ENCODE results near the gene CLASP1.

DNA sequence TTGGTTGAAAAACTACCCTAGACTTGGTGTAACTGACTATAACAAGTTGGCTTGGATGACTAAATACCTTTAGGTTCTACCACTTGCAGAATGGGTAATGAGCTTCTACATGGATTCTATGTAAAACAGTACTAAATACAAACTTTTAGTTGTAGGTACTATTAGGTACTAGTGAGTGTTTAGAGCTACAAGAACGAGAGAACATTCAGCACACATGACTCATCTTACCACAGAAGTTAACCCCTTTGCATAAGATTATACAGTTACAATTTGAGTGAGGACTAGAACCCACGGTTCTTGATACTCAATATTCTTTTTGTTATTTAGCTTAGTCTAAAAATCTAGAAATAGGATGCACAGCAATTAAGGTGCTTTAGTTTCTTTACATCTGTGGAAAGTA lies 262.6 kb downstream of the CLASP1 start:
- TF ChIP-seq RFX5 (IDR thresholded peaks at IDR 0.05; ENCODE audit: borderline replicate concordance, low read depth, low read length) (no peak), RAD21 (IDR thresholded peaks at IDR 0.05 in 1 of 2, conservative IDR thresholded peaks at IDR 0.05 in 1 of 2; ENCODE audit: low read depth in 2 of 2, low read length in 2 of 2) (no peak), TAF1 (IDR thresholded peaks at IDR 0.05; ENCODE audit: low read depth, low read length) (no peak), MAFK (IDR thresholded peaks at IDR 0.05; ENCODE audit: low read depth, low read length) (no peak), TAF7 (optimal IDR thresholded peaks at IDR 0.05; ENCODE audit: borderline replicate concordance, low read depth, low read length) (no peak), SP1 (IDR thresholded peaks at IDR 0.05; ENCODE audit: low read depth, low read length) (no peak), NANOG (IDR thresholded peaks at IDR 0.05; ENCODE audit: insufficient read depth, low read depth, low read length, poor library complexity, severe bottlenecking) (no peak), SP2 (IDR thresholded peaks at IDR 0.05; ENCODE audit: low read length) (no peak), SAP30 (IDR thresholded peaks at IDR 0.05; ENCODE audit: insufficient read depth, insufficient replicate concordance, low read length) (no peak)
- TF ChIP-seq, protein P1, sequence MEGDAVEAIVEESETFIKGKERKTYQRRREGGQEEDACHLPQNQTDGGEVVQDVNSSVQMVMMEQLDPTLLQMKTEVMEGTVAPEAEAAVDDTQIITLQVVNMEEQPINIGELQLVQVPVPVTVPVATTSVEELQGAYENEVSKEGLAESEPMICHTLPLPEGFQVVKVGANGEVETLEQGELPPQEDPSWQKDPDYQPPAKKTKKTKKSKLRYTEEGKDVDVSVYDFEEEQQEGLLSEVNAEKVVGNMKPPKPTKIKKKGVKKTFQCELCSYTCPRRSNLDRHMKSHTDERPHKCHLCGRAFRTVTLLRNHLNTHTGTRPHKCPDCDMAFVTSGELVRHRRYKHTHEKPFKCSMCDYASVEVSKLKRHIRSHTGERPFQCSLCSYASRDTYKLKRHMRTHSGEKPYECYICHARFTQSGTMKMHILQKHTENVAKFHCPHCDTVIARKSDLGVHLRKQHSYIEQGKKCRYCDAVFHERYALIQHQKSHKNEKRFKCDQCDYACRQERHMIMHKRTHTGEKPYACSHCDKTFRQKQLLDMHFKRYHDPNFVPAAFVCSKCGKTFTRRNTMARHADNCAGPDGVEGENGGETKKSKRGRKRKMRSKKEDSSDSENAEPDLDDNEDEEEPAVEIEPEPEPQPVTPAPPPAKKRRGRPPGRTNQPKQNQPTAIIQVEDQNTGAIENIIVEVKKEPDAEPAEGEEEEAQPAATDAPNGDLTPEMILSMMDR (IDR thresholded peaks at IDR 0.05; ENCODE audit: control extremely low read depth in 1 of 3, insufficient read depth in 1 of 3, low read depth in 1 of 3, low read length in 3 of 3): no peak
- TF ChIP-seq, protein P2, sequence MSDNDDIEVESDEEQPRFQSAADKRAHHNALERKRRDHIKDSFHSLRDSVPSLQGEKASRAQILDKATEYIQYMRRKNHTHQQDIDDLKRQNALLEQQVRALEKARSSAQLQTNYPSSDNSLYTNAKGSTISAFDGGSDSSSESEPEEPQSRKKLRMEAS (IDR thresholded peaks at IDR 0.05): no peak

Measured in H1 (cell line).